ENCODE measurements around the gene PIP4P1. TPM values are rescaled to one million over a fixed set of nuclear protein-coding genes. Genes with fewer than 3 reads are reported as not detected.

Gene PIP4P1
- total and polyA plus RNA-seq, 2 of the 8 experiments (the other 6 are each of a cell fraction or from before 2014, with no cell fraction given) = 29.5 to 60.0 TPM

DNA sequence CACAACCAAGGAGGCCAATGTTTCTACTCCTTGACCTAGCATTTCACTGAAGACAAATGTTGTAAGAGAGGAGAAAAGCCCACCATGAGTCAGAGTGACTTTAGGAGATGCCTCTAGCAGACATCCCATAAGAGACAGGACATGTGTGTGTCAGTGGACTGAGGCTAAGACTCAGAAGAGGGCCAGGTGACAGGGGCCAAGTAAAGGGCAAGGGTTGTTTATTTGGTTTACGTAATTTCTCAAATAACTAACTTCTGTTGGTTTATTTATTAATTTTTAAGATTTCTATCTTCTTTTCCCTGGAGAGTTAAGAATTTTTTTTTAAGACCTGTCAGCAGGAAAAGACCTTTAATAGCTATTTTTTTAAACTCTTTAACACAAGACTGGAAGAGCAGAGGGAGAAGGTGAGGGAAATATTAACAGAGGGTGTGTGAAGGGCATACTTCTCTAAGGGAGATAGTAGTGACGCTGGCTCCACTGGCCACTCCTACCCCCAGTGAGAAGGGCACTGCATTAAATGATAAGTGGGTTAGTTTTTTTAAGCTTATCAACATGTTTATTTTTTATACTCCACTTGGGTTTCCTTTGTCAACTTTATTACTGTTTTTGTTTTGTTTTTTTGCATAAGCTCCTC is 11.4 kb upstream of the PIP4P1 start (continued):
- TF ChIP-seq CBX5 (IDR thresholded peaks at IDR 0.05; ENCODE audit: low read depth, low read length) (no peak), SIN3A (conservative IDR thresholded peaks at IDR 0.05 in 1 of 2, IDR thresholded peaks at IDR 0.05 in 1 of 2; ENCODE audit: low read depth in 1 of 2, low read length in 2 of 2) (no peak), CTCF (IDR thresholded peaks at IDR 0.05; ENCODE audit: control extremely low read depth in 1 of 3, insufficient read depth in 1 of 3, low read depth in 1 of 3, low read length in 3 of 3) (no peak), JUN (IDR thresholded peaks at IDR 0.05; ENCODE audit: low read depth, low read length) (no peak), SAP30 (IDR thresholded peaks at IDR 0.05; ENCODE audit: insufficient read depth, insufficient replicate concordance, low read length) (no peak)
- TF ChIP-seq, protein P1, sequence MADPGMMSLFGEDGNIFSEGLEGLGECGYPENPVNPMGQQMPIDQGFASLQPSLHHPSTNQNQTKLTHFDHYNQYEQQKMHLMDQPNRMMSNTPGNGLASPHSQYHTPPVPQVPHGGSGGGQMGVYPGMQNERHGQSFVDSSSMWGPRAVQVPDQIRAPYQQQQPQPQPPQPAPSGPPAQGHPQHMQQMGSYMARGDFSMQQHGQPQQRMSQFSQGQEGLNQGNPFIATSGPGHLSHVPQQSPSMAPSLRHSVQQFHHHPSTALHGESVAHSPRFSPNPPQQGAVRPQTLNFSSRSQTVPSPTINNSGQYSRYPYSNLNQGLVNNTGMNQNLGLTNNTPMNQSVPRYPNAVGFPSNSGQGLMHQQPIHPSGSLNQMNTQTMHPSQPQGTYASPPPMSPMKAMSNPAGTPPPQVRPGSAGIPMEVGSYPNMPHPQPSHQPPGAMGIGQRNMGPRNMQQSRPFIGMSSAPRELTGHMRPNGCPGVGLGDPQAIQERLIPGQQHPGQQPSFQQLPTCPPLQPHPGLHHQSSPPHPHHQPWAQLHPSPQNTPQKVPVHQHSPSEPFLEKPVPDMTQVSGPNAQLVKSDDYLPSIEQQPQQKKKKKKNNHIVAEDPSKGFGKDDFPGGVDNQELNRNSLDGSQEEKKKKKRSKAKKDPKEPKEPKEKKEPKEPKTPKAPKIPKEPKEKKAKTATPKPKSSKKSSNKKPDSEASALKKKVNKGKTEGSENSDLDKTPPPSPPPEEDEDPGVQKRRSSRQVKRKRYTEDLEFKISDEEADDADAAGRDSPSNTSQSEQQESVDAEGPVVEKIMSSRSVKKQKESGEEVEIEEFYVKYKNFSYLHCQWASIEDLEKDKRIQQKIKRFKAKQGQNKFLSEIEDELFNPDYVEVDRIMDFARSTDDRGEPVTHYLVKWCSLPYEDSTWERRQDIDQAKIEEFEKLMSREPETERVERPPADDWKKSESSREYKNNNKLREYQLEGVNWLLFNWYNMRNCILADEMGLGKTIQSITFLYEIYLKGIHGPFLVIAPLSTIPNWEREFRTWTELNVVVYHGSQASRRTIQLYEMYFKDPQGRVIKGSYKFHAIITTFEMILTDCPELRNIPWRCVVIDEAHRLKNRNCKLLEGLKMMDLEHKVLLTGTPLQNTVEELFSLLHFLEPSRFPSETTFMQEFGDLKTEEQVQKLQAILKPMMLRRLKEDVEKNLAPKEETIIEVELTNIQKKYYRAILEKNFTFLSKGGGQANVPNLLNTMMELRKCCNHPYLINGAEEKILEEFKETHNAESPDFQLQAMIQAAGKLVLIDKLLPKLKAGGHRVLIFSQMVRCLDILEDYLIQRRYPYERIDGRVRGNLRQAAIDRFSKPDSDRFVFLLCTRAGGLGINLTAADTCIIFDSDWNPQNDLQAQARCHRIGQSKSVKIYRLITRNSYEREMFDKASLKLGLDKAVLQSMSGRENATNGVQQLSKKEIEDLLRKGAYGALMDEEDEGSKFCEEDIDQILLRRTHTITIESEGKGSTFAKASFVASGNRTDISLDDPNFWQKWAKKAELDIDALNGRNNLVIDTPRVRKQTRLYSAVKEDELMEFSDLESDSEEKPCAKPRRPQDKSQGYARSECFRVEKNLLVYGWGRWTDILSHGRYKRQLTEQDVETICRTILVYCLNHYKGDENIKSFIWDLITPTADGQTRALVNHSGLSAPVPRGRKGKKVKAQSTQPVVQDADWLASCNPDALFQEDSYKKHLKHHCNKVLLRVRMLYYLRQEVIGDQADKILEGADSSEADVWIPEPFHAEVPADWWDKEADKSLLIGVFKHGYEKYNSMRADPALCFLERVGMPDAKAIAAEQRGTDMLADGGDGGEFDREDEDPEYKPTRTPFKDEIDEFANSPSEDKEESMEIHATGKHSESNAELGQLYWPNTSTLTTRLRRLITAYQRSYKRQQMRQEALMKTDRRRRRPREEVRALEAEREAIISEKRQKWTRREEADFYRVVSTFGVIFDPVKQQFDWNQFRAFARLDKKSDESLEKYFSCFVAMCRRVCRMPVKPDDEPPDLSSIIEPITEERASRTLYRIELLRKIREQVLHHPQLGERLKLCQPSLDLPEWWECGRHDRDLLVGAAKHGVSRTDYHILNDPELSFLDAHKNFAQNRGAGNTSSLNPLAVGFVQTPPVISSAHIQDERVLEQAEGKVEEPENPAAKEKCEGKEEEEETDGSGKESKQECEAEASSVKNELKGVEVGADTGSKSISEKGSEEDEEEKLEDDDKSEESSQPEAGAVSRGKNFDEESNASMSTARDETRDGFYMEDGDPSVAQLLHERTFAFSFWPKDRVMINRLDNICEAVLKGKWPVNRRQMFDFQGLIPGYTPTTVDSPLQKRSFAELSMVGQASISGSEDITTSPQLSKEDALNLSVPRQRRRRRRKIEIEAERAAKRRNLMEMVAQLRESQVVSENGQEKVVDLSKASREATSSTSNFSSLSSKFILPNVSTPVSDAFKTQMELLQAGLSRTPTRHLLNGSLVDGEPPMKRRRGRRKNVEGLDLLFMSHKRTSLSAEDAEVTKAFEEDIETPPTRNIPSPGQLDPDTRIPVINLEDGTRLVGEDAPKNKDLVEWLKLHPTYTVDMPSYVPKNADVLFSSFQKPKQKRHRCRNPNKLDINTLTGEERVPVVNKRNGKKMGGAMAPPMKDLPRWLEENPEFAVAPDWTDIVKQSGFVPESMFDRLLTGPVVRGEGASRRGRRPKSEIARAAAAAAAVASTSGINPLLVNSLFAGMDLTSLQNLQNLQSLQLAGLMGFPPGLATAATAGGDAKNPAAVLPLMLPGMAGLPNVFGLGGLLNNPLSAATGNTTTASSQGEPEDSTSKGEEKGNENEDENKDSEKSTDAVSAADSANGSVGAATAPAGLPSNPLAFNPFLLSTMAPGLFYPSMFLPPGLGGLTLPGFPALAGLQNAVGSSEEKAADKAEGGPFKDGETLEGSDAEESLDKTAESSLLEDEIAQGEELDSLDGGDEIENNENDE (IDR thresholded peaks at IDR 0.05; ENCODE audit: insufficient replicate concordance, low read length) = no peak
